GM08714 (cell line): ENCODE results near the gene CAPN2.

ENCODE experiments used
- H3K4me3 ChIP-seq: fragments of 200-500 bp; sonication (Bioruptor generic); 2 replicates; pipeline ENCODE4 v1.5.1; 2014; ENCODE audit warnings: mild to moderate bottlenecking, low read length, inconsistent platforms
- ZNF274 ChIP-seq: IDR thresholded peaks from 2 replicates; pipeline ENCODE4 v1.6.1; 2012; ENCODE audit warnings: mild to moderate bottlenecking, low read depth, low read length

CAPN2 gene

GRCh38 chr1:223752721-223753515 is 40.6 kb downstream of the CAPN2 start:
- no peak overlapping the region for H3K4me3 ChIP-seq
- TF ChIP-seq ZNF274: no peak

DNA sequence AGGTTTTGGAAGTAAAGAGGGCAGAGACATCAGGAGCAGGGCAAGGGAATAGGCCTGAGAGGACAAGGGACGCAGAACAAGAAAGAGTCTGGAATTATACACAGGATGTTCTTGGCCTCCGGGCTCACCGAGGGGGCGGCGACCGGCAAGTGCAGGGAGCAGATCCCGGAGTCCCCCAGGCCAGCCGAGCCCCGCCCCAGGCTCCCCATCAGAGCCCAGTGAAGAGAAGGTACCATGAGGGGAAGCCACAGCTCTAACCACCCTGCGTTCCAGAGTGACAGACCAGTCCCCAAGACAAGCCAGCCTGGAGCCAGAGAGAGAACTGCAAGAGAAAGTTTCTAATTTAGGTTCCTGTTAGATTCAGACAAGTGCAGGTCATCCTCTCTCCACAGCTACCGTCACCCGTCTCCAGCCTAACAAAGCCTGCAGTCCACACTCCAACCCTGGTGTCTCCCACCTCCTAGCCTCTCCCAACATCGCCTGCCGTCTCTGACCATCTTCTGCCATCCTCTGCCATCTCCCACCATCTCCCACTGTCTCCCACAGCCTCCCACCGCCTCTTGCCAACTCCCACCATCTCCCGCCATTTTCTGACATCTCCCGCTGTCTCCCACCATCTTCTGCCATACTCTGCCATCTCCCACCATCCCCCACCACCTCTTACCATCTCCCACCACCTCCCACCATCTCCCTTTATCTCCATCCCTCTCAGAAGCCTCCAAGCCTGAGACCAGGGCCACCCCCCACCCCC is 42.5 kb downstream of the CAPN2 start:
- no peak overlapping the region for H3K4me3 ChIP-seq
- TF ChIP-seq ZNF274: no peak

DNA sequence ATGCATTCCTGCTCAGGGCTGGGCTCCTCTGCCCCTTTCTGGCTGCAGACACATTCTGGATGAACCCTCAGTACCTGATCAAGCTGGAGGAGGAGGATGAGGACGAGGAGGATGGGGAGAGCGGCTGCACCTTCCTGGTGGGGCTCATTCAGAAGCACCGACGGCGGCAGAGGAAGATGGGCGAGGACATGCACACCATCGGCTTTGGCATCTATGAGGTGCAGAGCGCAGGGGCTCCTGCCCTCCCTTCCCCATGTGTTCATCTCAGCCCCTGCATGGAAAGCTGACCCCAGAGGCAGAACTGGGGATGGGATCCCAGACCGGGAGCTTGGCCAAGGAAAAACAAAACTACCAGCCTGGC is 43.1 kb downstream of the CAPN2 start:
- TF ChIP-seq ZNF274: no peak
- H3K4me3 ChIP-seq: no peak overlapping the region

DNA sequence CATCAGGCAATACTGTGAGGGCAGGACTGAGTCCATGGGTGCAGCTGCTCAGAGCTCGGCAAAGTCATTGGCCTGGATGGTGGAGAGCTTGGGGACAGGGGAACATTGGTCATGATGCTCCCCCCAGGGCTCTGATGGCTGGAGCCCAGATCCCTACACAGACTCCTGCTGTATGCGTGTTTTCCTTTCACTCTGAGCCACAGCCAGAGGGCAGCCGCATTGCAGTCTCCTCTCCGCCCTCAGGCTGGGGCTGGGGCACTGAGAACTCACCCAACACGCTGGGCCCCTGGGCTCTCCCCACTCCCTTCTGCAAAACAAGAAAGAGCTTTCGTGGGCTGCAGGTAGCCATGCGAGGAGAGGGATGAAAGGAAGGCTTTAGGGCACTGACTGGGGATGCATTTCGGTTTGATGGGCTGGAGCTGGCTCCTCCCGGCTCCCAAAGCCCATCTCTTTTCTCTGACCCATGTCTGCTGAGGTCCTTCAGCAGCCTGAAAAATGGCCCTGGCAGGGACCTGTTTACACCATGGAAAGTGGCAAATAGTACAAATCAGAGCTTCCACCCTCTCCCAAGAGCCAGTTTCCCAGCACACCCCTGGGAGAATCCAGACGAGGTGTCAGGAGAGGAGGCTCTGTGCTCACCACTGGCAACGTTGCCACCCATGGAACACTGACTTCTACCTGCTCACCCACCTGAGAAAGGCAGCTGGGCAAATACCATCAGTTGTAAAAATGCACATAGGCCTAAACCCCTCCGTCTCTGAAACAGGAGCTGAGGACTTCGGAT is 43.8 kb downstream of the CAPN2 start:
- no peak for TF ChIP-seq ZNF274
- H3K4me3 ChIP-seq: no peak overlapping the region

- H3K4me3 ChIP-seq: no peak overlapping the region
- TF ChIP-seq ZNF274: no peak
Measured at GRCh38 chr1:223756806-223757700, 44.7 kb downstream of the CAPN2 start.

- H3K4me3 ChIP-seq: no peak overlapping the region
- no peak for TF ChIP-seq ZNF274
Measured at GRCh38 chr1:223758734-223759133, 46.4 kb downstream of the CAPN2 start.

- TF ChIP-seq ZNF274: no peak
- H3K4me3 ChIP-seq: no peak overlapping the region
Measured at GRCh38 chr1:223759273-223759672, 46.9 kb downstream of the CAPN2 start.

DNA sequence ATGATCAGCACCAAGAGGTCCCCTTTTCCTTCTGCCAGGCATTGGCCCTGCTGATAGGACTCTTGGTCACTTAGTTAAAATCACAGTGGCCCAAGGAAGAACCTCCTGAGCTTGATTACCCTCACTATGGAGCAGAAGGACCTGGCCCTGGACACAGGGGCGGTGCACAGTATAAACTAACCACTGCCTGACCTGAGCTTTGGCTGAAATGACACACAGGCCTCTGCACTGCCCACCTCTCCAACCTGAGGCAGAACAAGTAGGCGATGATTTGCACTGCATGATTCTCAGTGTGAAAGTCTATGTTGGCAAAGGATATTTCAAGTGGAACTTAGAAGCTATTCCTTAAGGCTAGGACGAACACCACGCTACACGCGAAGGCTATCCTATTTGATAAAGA is 48.5 kb downstream of the CAPN2 start:
- no peak for TF ChIP-seq ZNF274
- no peak overlapping the region for H3K4me3 ChIP-seq

DNA sequence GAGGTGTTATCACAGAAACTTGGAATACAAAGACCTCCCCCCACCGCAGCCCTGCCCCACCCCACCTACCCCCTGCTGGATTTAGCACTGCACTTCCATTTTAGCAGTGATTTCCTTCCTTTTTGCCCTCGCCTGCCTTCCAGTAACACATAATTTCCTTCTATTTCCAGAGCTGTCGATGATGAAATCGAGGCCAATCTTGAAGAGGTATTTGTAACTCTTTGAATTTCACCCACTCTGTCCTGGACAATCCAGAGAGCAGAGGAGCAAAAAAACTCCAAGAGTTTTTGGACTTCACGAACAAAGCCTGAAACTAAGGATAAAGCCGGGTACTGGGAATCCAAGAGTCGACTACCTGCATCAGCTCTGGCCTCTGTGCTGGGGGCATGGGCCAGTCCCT is 49.1 kb downstream of the CAPN2 start:
- no peak for TF ChIP-seq ZNF274
- no peak overlapping the region for H3K4me3 ChIP-seq

DNA sequence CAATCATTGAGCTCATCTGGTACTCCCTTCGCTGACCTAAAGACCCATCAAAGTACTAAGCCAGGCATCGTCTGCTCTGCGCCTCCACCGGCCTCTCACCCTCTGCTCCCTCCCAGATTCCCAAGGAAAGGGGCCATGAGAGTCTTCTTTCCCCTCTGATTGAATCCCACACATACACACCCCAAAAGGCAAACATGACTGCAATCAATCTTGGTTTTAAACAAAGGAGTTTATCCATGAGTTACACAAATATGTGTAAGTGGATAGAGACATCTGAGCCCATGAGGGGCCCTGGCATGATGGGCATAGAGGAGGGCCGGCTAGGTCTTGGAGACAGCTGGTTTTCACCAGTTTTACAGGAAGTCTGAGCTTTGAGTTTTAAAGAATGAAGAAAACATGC is 50.9 kb downstream of the CAPN2 start:
- no peak for TF ChIP-seq ZNF274
- no peak overlapping the region for H3K4me3 ChIP-seq

- H3K4me3 ChIP-seq: no peak overlapping the region
- TF ChIP-seq ZNF274: no peak
Measured at GRCh38 chr1:223763881-223764280, 51.5 kb downstream of the CAPN2 start.

DNA sequence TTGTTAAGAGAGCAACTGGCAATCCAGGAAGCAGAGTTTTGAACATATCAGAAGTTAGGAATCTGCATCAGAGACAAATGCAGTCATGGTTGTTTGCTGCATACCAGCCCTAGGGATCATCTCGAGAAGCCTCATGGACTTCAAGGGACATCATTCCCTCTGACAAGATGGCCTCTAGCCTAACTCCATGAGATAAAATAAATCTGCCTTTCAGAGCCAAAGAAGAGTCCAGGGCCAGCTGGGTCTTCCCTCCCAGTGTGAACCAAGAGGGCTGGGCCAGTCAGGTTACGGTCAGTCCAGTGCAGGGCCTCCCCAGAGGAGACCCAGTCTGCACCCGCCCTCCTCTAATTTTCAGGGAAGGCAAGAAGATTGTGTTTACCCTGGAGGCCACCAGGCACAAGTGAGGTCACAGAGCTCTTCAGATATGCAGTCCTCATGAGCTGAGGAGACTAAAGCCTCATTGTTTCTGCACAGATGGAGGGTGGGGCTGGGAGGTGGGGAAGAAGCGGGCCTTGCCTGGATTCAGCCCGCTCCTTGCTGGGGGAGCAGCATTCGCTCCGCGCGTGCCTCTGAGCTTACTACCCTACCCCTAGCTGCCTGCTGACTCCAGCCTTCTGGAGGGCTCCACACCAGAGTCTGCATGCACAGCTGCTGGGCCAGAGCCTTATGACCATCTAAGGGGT is 52.8 kb downstream of the CAPN2 start:
- TF ChIP-seq ZNF274: no peak

DNA sequence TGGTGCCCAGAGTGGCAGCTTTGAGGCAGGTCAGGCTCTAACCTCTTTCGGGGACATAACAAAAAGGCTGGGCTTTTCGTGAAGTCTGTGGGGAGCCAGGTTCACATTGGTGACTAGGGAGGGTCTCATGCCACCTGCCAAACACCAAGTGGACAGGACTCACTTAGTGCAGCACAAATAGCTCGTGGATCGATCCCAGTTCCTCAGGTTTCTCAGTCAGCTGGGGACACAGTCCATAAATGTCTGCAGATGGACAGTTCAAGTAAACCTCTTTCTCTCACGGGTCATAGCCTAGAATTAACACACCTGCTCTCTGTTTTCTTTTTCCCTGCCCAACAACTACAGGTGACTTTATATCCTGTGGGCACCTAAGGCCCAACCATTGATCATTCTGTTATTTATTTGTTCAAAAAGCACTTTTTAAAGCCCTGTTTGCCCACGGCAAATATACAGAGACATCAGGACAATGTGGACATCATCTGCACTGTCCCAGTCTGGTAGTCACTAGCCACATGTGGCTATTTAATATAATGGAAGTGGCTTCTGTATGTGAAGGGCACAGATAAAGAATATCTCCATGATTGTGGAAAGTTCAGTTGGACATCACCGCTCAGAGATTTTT is 53.5 kb downstream of the CAPN2 start:
- no peak overlapping the region for H3K4me3 ChIP-seq
- TF ChIP-seq ZNF274: no peak

More for the DNA sequence above, 52.8 kb downstream of the CAPN2 start:
- no peak overlapping the region for H3K4me3 ChIP-seq
